PFSK-1 (cell line): ENCODE measurements around the gene PCP4.

Source experiments
- POLR2AphosphoS5 ChIP-seq: IDR thresholded peaks from 2 replicates; pipeline ENCODE4 v1.6.1; 2012; ENCODE audit warnings: low read depth, mild to moderate bottlenecking, control low read depth, low read length, moderate library complexity
- REST ChIP-seq, 2 experiments: IDR thresholded peaks; 2 replicates each; pipeline versions ENCODE4 v1.6.1 to v1.8.0; 2011 to 2012; ENCODE audit warnings: low read depth in 2 of 2, low read length in 2 of 2, control low read depth in 1 of 2, inconsistent platforms in 1 of 2, mild to moderate bottlenecking in 1 of 2, moderate library complexity in 1 of 2; ENCODE audit not compliant: insufficient read depth in 1 of 2
- TAF1 ChIP-seq: IDR thresholded peaks from 2 replicates; pipeline ENCODE4 v1.6.1; 2012; ENCODE audit warnings: low read length, control low read depth, borderline replicate concordance; ENCODE audit not compliant: insufficient read depth

GRCh38 chr21:39852726-39853500 is 14.3 kb upstream of the PCP4 start:
- TF ChIP-seq POLR2AphosphoS5 (no peak), TAF1 (no peak), REST (IDR thresholded peaks at IDR 0.05; ENCODE audit: insufficient read depth in 1 of 2, low read depth in 2 of 2, low read length in 2 of 2) (no peak)
